TTC549 (cell line): Measurements from ENCODE around the gene CCL25.
"Not testable (repeated sequence)": the region's sequence is repeated elsewhere in the genome, so short reads cannot be mapped to it uniquely, and the experiment has no call there.

ENCODE experiments used
- FAIRE-seq: peaks from 2 replicates; lab custom pipeline; 2012; peaks lifted over from hg19 to GRCh38; lab: Jason Lieb, UNC

The CCL25 gene

GRCh38 chr19:8085598-8086408 lies 33.2 kb downstream of the CCL25 start:
- no peak for FAIRE-seq

GRCh38 chr19:8086849-8087248 lies 34.3 kb downstream of the CCL25 start:
- no peak for FAIRE-seq

DNA sequence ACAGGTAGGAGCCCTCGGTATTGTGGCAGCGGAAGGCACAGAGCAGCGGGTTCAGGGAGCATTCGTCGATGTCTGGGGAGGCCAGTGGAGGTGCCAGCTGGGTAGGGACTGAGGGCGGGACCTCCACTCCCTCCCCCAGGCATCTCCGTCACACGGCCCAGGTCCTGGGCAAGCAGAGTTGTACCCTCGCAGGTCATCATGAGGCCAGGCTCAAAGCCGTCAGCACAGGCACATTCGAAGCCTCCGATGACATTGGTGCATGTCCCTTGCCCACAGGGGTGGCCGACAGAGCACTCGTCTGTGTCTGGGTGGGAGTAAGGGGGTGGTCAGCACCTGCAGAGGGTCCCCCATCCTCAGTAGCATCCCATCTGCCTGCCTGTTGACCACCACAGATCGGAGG lies 35.3 kb downstream of the CCL25 start:
- FAIRE-seq: no peak

DNA sequence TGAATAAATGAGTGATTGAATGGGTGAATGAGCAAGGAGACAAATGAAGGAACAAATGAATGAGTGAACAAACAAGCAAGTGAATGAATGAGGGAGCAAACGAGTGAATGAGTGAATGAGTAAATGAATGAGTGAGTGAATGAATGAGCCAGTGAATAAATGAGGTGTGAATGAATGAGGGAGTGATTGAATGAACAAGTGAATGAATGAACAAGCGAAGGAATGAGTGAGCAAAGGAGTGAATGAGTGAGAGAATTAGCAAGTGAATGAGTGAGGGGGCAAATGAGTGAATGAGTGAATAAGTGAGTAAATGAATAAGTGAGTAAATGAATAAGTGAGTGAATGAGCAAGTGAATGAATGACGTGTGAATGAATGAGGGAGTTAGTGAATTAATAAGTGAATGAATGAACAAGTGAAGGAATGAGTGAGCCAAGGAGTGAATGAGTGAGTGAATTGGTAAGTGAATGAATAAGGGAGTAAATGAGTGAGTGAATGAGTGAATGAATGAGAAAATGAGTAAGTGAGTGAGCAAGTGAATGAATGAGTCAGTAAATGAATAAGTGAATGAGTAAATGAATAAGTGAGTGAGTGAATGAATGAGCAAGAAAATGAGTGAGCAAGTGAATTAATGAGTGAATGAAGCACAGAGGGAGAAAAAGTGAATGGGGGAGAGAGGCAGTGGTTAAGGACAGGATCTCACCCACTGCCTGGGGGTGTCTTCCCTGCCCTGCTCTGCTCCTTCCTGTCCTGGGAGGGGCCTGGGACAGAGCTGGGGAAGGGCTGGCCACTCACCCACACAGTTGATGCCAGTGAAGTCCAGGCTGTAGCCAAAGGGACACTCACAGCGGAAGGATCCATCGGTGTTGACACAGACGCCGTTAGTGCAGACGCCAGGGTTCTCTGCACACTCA lies 36.4 kb downstream of the CCL25 start:
- no peak for FAIRE-seq

- no peak for FAIRE-seq
Measured at GRCh38 chr19:8089664-8090601, 37.4 kb downstream of the CCL25 start.

DNA sequence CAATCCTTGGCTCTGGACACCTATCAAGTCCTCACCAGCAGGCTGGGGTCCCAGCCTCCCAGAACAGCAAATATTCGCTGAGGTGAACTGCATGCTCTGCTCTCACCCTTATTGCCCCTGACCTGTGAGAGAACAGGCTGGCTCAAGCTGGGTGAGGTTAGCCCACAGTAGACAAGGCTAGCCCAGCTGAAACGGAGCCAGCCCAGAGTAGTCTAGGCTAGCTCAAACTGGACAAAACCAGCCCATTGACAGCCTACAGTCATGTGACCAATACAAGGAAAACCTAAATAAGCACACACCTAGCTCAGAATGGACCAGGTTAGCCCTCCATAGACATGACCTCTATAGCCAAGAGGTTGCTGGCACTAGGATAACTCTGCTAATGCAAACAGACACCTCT lies 38.4 kb downstream of the CCL25 start:
- no peak for FAIRE-seq

- no peak for FAIRE-seq
Measured at GRCh38 chr19:8093740-8094139, 41.2 kb downstream of the CCL25 start.

DNA sequence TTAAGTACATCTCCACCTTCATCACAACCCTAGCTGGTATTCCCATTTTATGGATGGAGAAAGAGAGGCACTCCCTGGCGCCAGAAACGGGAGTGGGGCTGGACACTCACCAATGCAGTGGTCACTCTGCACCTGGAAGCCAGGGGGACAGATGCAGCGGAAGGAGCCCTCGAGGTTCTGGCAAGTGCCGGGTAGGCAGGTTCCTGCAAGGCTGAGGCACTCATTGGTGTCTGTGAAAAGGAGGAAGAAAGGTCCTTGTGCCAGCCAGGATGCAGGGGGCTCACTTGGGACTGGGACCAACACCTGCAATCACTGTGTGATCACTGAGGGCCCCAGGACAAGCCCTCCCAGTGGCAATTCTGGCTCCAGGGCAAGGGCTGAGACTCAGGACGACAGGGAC lies 41.8 kb downstream of the CCL25 start:
- FAIRE-seq: no peak

DNA sequence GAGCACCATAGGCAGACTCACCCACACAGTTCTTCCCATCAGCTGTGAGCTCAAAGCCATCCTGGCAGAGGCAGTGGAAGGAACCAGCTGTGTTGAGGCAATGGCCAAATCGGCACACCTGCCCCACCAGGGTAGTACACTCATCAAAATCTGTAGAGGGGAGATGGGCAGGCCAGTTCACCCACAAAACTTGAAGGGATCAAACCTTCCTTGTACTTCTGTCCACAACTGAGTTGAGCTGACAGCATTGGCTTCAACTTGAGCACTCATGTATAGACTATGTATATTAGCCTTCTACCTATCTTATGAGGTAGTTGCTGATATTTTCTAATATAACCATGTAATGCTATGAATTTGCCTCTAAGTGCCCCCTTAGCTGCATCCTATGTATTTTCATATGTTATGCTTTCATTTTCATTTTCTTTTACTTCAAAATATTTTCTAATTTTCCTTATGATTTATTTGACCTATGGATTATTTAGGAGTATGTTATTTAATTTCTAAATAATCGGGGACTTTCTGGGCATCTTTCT lies 42.9 kb downstream of the CCL25 start:
- FAIRE-seq: no peak

DNA sequence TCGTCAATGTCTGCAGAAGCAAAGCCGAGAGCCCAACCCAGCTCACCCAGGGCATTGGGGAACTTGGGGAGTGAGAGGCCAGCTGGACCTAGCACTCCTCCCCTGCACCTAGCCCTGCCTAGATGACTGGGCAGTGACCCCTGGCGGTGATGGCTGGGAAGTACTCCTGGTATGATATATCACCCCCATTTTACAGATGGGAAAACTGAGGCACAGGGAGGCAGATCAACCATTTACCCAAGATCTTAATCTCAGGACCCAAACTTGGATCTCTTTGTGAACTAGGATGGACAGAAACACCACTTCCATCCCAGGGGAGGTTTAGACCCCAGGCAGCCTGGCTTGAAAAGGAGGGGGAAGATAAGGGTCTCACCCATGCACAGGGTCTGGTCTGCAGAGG lies 43.5 kb downstream of the CCL25 start:
- no peak for FAIRE-seq

GRCh38 chr19:8097198-8097597 lies 44.6 kb downstream of the CCL25 start:
- no peak for FAIRE-seq

DNA sequence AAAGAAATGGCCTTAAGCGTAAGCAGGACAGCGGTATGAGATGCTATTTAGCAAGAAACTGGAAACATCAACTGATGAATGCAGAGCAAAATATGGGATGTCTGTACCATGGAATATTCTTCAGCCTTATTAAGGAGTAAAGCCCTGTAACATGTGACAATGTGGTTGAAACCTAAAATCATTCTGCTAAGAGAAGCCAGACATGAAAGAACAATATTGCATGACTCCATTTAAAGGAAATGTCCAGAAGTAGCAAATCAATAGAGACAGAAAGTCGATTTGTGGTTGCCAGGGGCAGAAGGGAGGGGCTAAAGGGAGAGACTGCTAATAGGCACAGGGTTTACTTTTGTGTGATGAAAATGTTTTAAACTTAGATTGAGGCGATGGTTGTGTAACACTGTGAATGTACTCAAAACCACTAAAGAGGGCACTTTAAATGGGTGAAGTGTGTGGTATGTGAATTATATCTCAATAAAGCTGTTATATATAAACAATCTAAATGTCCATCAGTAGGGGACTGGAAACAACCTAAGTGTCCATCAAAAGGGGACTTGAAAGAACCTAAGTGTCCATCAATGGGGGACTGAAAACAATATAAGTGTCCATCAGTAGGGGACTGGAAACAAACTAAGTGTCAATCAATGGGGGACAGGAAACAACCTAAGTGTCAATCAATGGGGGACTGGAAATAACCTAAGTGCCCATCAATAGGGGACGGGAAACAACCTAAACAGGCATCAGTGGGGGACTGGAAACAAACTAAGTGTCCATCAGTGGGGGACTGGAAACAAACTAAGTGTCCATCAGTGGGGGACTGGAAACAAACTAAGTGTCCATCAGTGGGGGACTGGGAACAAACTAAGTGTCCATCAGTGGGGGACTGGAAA lies 45.4 kb downstream of the CCL25 start:
- no peak for FAIRE-seq

DNA sequence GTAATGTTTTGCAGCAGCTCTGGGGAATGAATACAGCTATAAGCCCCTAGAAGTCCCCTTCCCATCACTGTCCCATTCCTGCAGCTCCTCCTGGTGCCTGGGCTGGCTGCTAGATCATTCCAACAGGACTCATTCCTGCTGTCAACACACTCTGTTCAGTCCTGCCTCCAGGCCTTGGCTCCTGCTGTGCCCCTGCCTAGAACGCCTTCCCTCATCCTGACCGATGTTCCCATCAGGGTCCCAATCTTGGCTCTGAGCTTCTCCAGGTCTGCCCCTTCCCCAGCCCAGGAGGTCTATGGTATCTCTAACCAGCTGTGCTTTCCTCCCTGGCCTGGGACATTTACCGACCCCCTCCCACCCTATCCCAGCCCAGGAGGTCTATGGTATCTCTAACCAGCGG lies 48.8 kb downstream of the CCL25 start:
- FAIRE-seq: no peak

- FAIRE-seq: not testable (repeated sequence)
Measured at GRCh38 chr19:8101910-8102309, 49.4 kb downstream of the CCL25 start.

DNA sequence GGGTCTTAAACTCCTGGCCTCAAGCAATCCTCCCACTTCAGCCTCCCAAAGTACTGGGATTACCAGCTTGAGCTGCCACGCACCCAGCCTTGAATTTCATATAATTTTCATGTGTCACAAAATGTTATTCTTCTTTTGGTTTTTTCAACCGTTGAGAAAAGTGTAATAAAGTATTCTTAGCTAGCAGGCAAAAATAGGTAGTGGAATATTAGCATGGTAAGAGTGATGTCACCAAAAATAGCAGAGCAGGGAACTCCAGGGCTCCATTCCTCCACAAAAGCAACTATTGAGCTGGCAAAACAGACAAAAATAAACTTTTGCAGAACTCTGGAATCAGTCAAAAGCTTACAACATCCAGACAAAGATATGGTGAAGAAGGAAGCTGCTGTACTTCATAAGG lies 52.9 kb downstream of the CCL25 start:
- no peak for FAIRE-seq

DNA sequence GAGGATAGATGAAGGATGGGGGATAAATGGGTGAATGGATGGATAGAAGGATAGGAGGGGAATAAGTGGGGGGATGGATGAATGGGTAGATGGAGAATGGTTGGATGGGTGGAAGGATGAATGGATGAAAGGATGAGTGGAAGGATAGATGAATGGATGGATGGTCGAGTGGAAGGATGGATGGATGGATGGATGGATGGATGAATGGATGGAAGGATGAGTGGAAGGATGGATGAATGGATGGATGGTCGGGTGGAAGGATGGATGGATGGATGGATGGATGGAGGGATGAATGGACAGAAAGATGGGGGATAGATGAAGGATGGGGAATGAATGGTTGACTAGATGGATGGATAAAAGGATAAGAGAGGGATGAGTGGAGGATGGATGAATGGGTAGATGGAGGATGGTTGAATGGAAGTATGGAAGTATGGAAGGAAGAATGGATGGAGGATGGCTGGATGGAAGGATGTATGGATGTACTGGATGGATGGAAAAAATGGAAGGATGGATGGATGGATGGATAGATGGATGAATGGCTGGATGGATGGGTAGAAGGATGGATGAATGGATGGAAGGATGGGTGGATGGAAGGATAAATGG lies 54.8 kb downstream of the CCL25 start:
- FAIRE-seq: no peak

- FAIRE-seq: no peak
Measured at GRCh38 chr19:8108560-8109445, 56.2 kb downstream of the CCL25 start.

DNA sequence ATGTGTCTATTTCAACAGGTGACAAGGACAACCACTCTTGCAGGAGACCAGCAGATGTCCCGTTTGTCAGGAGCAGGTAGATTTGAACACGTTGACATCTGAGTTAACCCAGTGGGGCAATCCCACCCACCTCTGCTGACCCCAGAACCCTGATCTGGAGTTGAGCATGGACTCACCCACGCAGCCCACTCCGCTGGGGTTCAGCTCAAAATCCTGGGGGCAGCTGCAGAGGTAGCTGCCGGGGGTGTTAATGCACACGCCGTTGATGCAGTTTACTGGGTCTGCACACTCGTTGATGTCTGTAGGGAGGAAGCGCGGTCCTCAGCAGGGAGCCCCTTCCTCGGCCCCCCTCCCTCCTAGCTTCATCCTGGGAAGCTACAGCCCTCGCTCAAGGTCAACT lies 56.9 kb downstream of the CCL25 start:
- no peak for FAIRE-seq

DNA sequence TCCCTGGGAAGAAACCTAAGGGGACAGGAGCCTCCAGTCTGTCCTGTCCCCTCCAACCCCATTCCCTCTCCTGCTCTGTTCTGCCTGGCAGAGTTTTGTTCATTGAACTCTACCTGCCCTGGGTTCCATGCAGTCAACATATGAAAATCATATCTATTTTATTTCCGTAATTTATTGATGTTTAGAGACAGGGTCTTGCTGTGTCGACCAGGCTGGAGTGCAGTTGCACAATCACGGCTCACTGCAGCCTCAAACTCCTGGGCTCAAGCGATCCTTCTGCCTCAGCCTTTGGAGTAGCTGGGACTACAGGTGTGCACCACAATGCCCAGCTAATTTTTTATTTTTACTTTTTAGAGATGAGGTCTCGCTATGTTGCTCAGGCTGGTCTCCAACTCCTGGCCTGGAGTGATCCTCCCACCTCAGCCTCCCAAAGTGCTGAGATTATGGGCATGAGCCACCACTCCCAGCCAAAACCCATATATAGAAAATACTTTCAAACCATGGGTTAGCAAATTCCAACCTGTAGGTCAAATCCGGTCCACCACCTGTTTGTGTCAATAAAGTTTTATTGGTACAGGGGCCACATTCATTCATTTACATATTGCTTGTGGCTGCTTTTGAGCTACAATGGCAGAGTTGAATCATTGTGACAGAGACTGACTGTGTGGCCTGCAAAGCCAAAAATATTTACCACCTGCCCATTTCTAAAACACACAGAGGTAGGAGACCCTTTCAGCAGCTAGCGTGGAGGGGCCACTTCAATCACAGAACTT lies 57.5 kb downstream of the CCL25 start:
- no peak for FAIRE-seq
